Progenitor cell of endocrine pancreas (in vitro differentiated cells): ENCODE data around the gene CELF1. TPM values are rescaled to one million over a fixed set of nuclear protein-coding genes. Genes with fewer than 3 reads are reported as not detected.

Source experiments
- DNase-seq: peaks from one replicate; pipeline ENCODE4 v3.0.0; 2021; ENCODE audit warnings: low spot score; ENCODE audit not compliant: unreplicated experiment
- H3K27ac Mint-ChIP-seq: 2 replicates; pipeline ENCODE4 v1.8.0; 2021; ENCODE audit warnings: mild to moderate bottlenecking, moderate library complexity, mixed read lengths
- H3K27me3 Mint-ChIP-seq: 2 replicates; pipeline ENCODE4 v1.8.0; 2021; ENCODE audit warnings: mixed read lengths
- H3K36me3 Mint-ChIP-seq: 2 replicates; pipeline ENCODE4 v1.8.0; 2022; ENCODE audit warnings: mixed read lengths; ENCODE audit not compliant: insufficient read depth
- H3K4me1 Mint-ChIP-seq: 2 replicates; pipeline ENCODE4 v1.8.0; 2021; ENCODE audit warnings: low read depth, mixed read lengths
- H3K4me3 Mint-ChIP-seq: 2 replicates; pipeline ENCODE4 v1.8.0; 2021; ENCODE audit warnings: low read depth, mild to moderate bottlenecking, moderate library complexity, mixed read lengths
- H3K9me3 Mint-ChIP-seq: 2 replicates; pipeline ENCODE4 v1.8.0; 2021; ENCODE audit warnings: low read depth, mixed read lengths
- CTCF ChIP-seq: fragments of 200-600 bp; sonication (generic); IDR thresholded peaks from one replicate; pipeline ENCODE4 v1.5.0; 2021; ENCODE audit warnings: antibody characterized with exemption, mild to moderate bottlenecking; ENCODE audit not compliant: unreplicated experiment
- total RNA-seq: library from RNA; stranded (reverse); gene quantifications from 2 replicates; pipeline ENCODE4 v1.2.1, GENCODE V29; 2021

The CELF1 gene
- total RNA-seq, 1 donor from 2014 or later = 161 TPM

- Mint-ChIP-seq H3K4me3 (no peak overlapping the region), H3K9me3 (no peaks in the 10 kb centered on the region), H3K27ac (peak overlapping the region; percentile 67), H3K27me3 (no peaks in the 10 kb centered on the region), H3K36me3 (peaks cover 18% of the 10 kb centered on the region), H3K4me1 (peaks cover 31% of the 10 kb centered on the region)
- TF ChIP-seq CTCF = no peak
- no peak for DNase-seq
These were observed 86.2 kb downstream of the CELF1 start for GRCh38 chr11:47466701-47467250.

GRCh38 chr11:47466201-47466600 is 86.7 kb downstream of the CELF1 start:
- H3K4me3 Mint-ChIP-seq = no peak overlapping the region
- no peak for DNase-seq
- no peaks in the 10 kb centered on the region for H3K27me3 Mint-ChIP-seq
- H3K36me3 Mint-ChIP-seq = peaks cover 16% of the 10 kb centered on the region
- H3K4me1 Mint-ChIP-seq = peaks cover 31% of the 10 kb centered on the region
- no peak for TF ChIP-seq CTCF
- peak overlapping the region; percentile 67 for H3K27ac Mint-ChIP-seq
- H3K9me3 Mint-ChIP-seq = no peaks in the 10 kb centered on the region

GRCh38 chr11:47464483-47464882 is 88.4 kb downstream of the CELF1 start:
- peak overlapping the region; percentile 79 for H3K27ac Mint-ChIP-seq
- no peak for DNase-seq
- H3K9me3 Mint-ChIP-seq = no peaks in the 10 kb centered on the region
- TF ChIP-seq CTCF = no peak
- H3K4me1 Mint-ChIP-seq = peaks cover 23% of the 10 kb centered on the region
- no peaks in the 10 kb centered on the region for H3K27me3 Mint-ChIP-seq
- H3K36me3 Mint-ChIP-seq = peaks cover 13% of the 10 kb centered on the region
- H3K4me3 Mint-ChIP-seq = no peak overlapping the region

GRCh38 chr11:47461876-47462275 is 91.1 kb downstream of the CELF1 start:
- Mint-ChIP-seq H3K27ac (peak overlapping the region; percentile 57), H3K36me3 (peaks cover 6% of the 10 kb centered on the region), H3K27me3 (no peaks in the 10 kb centered on the region), H3K4me1 (peaks cover 5% of the 10 kb centered on the region), H3K4me3 (no peak overlapping the region), H3K9me3 (no peaks in the 10 kb centered on the region)
- TF ChIP-seq CTCF = no peak
- no peak for DNase-seq

- Mint-ChIP-seq H3K27ac (no peak overlapping the region), H3K36me3 (peaks cover 6% of the 10 kb centered on the region), H3K4me1 (peaks cover 3% of the 10 kb centered on the region), H3K27me3 (no peaks in the 10 kb centered on the region), H3K4me3 (no peak overlapping the region), H3K9me3 (no peaks in the 10 kb centered on the region)
- no peak for DNase-seq
- TF ChIP-seq CTCF = no peak
These were observed 92.2 kb downstream of the CELF1 start for GRCh38 chr11:47460571-47461235.
